GM18520 (cell line): ENCODE measurements around the gene TRAPPC2B.

ENCODE experiments used
- ATAC-seq: cut with Tn5 transposase; IDR thresholded peaks from one replicate; pipeline ENCODE4 v1.9.1; 2021; ENCODE audit not compliant: unreplicated experiment

Gene TRAPPC2B

DNA sequence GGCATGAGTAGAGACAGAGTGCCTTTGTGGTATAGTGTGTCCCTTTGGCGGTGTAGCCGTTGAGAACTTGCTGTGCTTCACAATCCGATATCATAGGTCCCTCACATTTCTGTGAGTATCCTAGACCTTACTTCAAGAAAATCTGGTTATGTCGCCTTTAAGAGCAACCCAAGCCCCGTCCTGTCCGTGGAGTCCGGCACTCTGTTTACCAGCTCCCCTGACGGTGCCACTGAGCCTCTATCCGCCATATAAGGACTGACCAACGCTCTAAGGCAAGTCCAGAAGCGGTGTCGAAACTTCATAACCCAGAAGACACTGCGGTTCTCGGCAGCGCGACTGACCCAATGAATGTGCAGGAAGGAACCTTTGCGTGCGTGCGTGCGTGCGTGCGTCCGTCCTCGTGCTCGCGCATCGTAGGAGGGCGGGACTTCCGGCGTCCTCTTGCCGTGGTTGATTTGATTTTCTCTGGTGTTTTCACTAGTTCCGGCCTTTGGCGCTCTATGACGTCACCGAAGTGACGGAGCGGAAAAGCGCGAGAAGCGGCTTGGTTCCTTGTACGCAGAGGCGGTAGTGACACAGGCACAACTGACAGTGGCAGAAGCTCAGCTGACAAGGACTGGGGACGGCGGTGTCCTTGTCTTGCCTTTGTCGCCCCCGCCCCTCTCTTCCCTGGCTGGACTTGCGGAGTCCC, at the start of gene TRAPPC2B, which contains the start of gene ZNF547:
TRAPPC2B (plus strand) TSS at position 555 of the 691 bp plus-strand sequence. CDS start 1,283 bp downstream, outside the sequence.
ZNF547 (plus strand) TSS at position 555 of the 691 bp plus-strand sequence. CDS start 5,005 bp downstream, outside the sequence.
- peak; percentile 90 for ATAC-seq

DNA sequence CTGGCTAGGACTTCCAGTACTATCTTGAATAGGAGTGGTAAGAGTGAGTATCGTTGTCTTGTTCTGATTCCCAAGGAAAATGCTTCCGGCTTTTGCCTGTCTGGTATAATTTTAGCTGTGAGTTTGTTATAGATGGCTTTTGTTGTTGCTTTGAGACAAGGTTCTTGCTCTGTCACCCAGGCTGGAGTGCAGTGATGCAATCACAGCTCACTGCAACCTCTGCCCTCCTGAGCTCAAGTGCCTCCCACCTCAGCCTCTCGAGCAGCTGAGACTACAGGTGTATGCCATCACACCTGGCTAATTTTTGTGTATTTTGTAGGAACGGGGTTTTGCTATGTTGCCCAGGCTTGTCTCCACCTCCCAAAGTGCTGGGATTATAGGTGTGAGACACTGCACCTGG, 49.2 kb upstream of the TRAPPC2B start:
- no peak for ATAC-seq

GRCh38 chr19:57317503-57317902, 45.8 kb upstream of the TRAPPC2B start:
- no peak for ATAC-seq

DNA sequence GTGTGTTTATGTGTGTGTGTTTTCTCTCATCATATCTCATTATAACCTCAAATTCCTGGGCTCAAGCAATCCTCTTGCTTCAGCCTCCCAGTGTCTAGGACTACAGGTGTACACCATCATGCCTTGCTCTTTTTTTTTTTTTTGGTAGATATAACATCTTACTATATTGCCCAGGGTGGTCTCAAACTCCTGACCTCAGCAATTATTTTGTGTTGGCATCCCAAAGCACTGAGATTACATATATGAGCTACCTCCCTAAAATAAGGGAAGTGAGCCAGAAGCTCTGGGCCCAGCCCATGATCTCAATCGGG, 43.5 kb upstream of the TRAPPC2B start:
- peak; percentile 15 for ATAC-seq

GRCh38 chr19:57320180-57321084, 42.9 kb upstream of the TRAPPC2B start, which contains the start of gene ZNF543:
ZNF543 (plus strand) TSS chr19:57320472; CDS start chr19:57320854, 382 bp downstream.
- ATAC-seq = peak; percentile 84

GRCh38 chr19:57321116-57321515, 42.2 kb upstream of the TRAPPC2B start:
- ATAC-seq = no peak

GRCh38 chr19:57321751-57322150, 41.6 kb upstream of the TRAPPC2B start:
- no peak for ATAC-seq

DNA sequence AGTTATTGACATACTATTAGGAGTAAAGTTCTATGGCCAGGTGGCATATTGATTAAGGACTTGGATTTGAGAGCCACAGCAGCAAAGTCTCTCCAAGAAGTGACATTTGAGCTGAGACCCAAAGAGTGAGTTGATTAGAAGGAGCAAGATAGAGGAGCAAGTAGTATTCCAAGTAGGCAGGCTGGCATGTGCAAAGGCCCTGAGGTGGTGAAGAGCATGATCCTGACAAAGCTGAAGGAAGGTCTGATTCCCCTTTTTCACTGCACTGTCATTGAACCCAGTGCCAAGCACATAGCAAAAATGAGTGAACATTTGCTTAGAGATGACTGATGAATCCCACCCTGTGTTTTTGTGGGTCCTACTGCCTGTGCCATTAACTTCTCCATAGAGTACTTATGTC, 38.4 kb upstream of the TRAPPC2B start:
- no peak for ATAC-seq

DNA sequence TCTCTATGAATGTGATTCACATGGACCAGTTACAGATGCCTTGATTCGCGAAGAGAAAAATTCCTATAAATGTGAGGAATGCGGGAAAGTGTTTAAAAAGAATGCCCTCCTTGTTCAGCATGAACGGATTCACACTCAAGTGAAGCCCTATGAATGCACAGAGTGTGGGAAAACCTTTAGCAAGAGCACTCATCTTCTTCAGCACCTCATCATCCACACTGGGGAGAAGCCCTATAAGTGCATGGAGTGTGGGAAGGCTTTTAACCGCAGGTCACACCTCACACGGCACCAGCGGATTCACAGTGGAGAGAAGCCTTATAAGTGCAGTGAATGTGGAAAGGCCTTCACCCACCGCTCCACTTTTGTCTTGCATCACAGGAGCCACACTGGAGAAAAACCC, 35.4 kb upstream of the TRAPPC2B start:
- ATAC-seq = no peak

GRCh38 chr19:57334191-57334590, 29.2 kb upstream of the TRAPPC2B start:
- ATAC-seq = no peak

GRCh38 chr19:57338877-57339276, 24.5 kb upstream of the TRAPPC2B start:
- ATAC-seq = no peak

DNA sequence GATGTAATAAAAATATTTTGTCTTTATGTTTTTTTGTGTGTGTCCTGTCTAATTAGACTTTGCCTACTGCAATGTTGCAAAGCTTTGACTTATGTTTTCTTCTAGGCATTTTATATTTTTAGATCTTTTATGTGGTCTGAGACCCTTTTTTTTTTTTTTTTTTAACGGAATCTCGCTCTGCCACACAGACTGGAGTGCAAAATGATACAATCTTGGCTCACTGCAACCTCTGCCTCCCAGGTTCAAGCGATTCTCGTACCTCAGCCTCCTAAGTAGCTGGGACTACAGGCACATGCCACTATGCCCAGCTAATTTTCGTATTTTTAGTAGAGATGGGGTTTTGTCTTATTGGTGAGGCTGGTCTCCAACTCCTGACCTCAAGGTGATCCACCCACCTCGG, 20.8 kb upstream of the TRAPPC2B start:
- ATAC-seq = no peak

DNA sequence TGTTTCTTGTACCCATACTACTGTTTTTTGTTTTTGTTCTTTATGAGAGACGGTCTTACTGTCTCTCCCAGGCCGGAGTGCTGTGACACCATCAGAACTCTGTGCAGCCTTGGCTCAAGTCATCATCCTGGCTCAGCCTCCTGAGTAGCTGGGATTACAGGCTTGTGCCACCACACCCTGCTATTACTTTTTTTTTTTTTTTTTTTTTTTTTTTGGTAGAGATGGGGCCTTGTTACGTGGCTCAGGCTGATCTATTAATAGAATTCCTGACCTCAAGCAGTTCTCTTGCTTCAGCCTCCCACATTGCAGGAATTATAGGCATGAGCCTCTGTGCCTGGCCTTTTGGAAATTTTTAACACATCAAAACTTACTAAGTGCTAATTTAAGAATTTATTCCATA, 15.2 kb upstream of the TRAPPC2B start:
- no peak for ATAC-seq

DNA sequence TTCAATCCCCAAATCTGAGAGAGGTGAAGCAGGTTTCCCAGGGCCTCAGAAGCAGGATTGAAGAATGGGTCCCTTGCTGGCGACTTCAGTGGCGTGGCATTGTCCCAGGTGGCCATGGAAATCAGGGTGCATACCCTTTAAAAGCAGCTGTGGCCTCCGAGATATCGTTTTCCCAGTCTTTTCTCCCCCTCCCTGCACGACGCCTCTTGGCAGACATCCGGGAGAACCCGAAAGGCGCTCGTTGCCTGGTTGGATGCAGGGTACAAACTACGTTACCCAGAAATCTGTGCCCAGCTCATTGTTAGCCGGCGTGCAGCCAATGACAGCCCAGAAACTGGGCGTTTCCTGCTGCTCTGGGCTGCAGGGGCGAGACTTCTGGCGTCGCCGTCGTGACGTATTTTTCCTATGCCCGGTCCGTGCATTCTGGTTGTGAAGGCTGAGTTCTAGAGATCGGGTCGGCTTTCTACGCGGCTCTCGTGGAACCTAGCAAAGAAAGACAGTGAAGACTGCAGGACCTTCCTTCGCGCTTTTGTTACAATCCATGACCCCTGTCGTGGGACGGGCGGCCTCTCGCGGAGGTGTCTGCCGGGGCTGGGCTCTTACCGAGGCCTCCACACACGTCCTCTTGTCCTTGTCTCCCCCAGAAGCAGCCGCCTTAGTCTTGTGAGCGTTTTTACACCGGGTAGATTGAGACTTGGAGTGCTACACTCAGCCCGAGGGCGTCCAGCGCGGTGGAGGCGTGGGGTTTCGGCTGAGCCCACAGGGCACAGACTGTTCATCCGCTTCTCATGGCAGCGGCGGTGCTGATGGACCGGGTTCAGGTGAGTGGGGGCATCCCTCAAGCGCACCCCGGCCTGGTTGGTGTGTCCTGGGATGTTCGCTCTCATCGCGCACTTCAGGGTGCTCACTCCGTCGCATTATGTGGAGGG, 12.2 kb upstream of the TRAPPC2B start, which contains the start of gene ZNF304:
ZNF304 (plus strand) TSS at position 395 of the 929 bp plus-strand sequence; CDS start at position 789, 394 bp downstream.
- peak; percentile 99 for ATAC-seq

DNA sequence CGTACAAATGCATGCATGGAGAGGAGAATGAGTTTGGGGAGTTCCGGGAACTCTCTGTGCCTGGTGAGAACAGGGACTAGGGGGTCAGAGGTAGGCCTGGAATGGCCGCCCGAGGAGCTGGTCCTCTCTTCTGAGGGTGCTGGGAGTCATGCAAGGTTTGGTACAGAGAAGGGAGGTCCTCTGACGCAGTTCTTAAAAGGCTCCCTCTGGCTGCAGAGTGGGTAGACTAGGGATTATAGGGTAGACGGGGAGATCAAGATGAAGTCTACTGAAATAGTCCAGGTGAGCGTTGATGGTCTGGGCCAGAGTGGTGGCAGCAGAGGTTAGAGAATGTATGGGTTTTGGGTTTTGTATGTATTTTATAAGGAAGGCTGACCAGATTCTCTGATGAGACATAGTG, 11.5 kb upstream of the TRAPPC2B start:
- no peak for ATAC-seq

DNA sequence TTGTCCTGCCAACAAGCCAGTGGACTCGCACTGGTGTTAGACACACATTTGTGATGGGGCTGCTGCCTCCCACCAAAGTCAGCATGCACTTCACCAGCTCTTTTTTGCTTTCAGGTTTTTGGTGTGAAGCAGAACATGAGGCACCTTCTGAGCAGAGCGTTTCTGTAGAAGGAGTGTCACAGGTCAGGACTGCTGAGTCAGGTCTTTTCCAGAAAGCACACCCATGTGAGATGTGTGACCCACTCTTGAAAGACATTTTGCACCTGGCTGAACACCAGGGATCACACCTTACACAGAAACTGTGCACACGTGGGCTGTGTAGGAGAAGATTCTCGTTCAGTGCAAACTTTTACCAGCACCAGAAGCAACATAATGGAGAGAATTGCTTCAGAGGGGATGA, 7.4 kb upstream of the TRAPPC2B start:
- no peak for ATAC-seq

DNA sequence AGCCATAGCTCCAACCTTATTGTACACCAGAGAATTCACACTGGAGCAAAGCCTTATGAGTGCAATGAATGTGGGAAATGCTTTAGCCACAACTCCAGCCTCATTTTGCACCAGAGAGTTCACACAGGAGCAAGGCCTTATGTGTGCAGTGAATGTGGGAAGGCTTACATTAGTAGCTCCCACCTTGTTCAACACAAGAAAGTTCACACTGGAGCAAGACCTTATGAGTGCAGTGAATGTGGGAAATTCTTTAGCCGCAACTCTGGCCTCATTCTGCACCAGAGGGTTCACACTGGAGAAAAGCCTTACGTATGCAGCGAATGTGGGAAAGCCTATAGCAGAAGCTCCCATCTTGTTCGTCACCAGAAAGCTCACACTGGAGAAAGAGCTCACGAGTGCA, 5.9 kb upstream of the TRAPPC2B start:
- ATAC-seq = no peak

- no peak for ATAC-seq
Observed at GRCh38 chr19:57359300-57359699, 4.1 kb upstream of the TRAPPC2B start.

DNA sequence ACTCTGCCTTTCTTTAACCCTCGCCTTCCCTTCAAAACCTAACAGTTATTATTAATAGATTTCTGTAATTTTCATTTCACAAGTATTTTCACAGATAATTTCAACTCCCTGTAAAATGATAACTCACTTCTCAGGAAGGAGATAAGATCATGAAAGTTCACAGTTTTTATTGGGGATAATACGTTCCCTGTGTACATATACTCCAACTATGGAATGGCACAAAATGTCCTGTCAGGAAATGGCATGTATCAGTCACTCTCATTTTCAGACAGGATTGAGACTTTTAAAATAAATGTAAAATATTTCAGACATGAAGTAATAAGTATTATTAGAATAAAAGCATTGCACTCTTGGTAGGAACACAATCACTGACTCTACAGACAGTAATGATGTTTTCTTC, 932 bp upstream of the TRAPPC2B start:
- ATAC-seq = no peak

DNA sequence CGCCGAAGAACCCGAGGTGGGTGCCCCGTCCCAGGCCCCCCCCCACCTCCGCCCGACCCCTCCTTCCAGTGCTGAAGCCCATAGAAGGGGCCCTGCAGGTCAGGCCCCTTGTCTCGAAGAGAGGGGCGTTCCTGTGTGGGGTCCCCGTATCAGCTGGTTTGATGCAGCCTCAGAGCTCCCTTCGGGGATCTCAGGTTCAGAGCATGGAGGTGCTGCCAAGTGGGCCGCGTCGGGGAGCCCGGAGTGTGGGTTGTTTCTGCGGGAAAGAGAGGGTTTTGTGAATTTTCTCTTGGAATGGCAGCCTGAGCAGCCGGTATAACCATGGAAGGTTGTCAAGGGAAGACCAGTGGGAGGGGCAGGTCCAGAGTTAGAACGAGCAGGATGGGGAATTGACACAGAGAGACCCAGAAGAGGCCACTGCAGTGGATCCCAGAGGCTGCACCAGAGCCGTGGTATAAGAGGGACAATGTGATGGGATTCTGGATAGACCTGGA, 384 bp downstream of the TRAPPC2B start:
- ATAC-seq = no peak

DNA sequence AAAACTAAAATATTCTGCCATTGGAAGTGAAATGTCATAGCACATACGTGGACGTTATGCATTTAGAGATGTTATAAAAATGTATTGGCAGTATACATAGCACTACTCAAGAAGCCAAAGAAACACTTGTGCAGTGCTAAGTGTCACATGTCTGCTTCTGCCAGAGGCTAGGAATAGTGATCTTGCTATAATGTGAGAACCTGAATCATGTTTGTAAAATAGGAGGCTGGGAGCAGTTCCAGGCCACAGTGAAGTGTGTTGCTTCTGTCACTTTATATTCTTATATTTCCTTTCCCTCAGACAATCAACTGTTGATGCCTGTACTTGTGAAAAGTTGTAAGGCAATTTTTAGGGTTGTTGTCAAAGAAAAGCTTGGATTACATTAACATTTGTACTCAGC, 3.4 kb downstream of the TRAPPC2B start:
- ATAC-seq = no peak
